Activated CD8-positive, alpha-beta memory T cell treated with anti-CD3 and anti-CD28 coated beads for 24 hours (primary cell): ENCODE measurements around the gene SIVA1.
"Not testable (repeated sequence)": the region's sequence is repeated elsewhere in the genome, so short reads cannot be mapped to it uniquely, and the experiment has no call there.

Experiments
- DNase-seq: peaks from one replicate; pipeline ENCODE4 v3.0.0-alpha.2; 2020

SIVA1 gene

DNA sequence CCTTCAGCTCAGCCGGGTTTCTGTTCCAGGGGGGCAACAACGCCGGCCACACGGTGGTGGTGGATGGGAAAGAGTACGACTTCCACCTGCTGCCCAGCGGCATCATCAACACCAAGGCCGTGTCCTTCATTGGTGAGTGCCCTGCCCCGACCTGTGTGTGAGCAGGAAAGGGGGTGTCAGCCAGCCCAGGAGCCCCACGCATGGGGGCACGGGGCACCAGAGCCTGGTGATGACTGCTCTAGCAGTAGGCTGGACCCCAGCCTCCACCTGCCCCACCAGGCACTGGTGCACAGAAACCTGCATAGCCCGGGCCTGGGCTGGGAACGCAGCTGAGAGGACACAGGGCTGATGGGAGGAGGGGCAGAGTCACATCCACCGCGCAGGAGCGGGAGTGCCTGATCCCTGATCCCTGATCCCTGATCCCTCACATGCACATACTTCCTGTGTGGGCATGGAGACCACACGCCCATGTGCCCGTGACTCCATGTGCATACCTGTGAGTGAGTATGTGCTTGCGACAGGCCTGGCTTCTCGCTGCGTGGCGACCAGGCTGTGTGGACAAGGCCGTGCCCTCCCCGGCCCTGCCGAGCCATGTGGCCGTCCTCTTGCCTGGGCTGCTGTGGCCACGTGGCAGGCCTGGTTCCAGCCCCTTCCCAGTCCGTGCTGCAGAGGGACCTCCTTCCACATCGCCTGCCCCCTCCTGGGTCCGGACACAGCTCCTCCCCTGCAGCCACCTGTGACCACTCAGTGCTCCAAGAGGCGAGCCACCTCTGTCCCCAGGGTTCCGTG, 17.8 kb upstream of the SIVA1 start:
- no peak for DNase-seq

DNA sequence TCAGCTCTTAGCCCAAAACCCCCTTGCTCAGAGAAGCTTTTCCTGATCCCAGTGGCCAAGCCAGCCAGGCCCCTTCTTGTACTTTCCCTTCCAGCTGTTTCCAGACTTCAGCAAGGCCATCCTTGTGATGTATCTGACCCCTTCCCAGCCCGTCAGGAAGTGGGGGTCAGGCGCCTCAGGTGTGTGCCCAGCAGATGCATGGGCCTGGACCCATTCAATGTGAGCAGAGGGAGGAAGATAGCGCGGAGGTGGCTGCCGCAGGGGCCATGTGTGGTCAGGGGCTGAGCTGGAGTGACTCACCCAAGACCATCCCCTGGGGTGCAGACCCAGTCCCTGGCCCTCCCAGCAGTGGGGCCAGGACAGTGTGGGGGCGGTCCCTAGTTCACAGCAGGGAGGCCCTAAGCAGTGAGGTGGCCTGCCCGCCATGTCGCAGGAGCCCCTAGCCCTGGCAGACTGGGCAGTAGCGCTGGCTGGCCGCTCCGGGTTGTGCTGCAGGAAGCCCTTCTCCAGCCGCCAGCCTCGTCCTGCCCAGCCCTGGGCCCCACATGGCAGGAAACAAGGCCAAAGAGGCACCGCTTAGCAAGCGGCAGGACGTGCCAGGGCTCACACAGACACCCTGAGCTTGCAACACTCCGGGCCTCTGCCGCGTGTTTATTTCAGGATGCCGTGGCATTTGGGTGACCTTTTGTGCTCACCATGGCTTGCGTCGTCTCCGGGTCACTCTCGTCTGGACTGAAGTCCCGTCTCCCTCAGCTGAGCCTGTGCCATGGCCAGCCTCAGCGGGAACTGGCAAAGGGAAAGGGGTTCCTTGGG, 16.9 kb upstream of the SIVA1 start:
- no peak for DNase-seq

DNA sequence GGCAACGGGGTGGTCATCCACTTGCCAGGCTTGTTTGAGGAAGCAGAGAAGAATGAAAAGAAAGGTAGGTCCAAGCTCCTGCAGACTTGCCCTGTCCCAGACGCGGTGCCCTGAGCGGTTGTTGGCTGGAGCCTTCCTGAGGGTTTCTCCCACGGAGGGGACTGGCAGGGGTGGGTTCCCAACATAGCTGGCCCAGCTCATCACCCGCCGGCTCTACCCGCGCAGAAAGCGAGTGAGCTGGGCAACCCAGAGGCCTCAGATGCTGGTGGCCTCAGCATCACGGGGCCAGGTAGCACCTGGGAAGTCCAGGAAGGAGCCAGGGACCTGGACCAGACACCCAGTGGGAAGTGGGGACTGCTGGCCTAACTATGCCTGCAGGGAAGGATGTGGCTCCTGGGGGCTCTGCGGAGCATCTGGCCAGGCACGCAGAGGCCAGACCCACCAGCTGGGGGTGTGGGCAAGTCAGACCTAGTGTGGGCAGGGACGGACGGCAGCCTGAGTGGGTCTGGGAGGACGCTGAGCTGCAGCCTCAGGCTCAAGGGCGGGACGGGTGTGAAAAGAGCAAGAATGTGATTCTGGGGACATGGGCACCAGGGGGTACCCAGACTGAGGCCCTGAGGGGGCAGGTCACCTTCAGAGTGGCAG, 14.4 kb upstream of the SIVA1 start:
- no peak for DNase-seq

DNA sequence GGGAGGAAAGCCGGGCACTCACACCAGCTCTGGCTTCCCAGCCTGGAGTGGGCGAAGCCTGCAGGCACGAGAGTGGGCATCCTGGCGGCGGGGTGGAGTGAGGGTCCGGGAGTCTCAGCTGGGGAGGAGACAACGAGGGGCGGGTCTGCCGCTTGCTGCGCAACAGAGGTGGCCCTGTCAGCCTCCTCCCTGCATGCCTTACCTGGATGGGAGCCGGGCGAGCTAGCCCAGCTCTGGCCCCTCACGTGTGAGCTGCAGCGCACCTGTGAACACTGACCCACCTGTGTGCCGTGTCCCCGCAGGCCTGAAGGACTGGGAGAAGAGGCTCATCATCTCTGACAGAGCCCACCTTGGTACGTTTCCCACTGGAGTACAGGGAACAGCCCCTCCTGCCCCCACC, 13.9 kb upstream of the SIVA1 start:
- DNase-seq: no peak

DNA sequence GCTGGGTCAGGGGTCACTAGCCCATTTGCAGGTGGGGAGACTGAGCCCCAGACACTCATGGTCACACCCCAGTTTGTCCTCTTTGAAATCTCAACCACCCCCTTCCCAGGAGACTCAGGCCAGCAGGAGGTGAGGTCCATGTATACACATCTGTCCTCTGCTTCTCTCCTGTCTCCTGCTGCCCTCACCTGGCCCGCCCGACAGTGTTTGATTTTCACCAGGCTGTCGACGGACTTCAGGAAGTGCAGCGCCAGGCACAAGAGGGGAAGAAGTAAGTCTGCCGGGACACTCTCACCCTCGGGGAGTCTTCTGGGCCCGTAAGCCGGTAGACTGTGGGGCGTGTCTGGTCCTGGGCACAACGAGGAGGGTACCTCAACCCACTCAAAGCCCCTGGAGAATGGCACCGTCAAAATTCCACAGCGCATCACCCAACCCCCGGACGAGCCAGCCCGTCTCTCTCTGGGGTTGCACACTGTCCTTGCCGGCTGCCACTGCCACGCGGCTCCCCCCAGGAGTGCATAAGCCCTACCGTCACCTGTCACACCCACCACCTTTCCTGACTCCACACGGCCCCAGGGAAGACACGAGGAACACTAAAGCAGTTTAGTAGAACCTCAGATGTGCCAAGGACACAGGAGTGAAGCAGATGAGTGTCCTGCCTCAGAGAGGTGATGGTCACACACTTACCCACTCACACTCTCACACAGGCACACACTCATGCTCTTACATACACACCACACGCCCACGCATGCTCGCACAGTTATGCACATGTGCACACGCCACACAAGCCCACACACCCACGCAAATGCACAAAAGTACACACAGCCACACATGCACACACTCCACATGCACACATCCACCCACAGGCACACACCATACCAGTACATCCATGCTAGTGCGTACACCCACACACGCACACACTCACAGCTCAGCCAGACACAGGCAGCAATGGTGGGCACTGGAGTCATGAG, 13.1 kb upstream of the SIVA1 start:
- DNase-seq: no peak

DNA sequence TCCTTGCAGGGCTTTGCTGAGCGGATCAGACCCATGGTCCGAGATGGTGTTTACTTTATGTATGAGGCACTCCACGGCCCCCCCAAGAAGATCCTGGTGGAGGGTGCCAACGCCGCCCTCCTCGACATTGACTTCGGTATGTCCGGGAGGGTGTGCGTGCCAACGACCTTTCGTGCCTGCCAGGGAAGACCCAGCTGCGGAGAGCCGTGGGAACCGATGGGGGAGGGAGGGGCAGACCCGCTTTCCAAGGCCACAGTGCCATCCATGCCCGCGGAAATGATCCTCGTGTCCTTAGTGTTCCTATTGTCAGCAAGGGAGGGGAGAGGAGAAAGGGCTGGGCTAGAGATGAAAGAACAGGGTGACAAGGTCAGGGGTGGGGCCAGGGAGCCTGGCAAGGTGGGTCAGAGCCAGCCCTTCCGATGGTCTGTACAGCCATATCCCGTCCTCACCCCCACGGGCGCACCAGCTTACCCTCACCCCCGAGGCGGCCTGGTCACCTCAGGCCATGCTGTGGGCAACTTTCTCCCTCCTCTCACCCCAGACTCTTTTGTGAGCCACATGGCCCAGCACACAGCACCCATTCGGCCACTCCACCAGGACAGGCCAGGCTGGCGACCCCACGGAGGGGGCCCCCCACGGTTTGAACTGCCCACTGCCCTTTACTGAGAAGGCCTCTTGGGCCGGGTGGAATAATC, 11.7 kb upstream of the SIVA1 start:
- DNase-seq: no peak

DNA sequence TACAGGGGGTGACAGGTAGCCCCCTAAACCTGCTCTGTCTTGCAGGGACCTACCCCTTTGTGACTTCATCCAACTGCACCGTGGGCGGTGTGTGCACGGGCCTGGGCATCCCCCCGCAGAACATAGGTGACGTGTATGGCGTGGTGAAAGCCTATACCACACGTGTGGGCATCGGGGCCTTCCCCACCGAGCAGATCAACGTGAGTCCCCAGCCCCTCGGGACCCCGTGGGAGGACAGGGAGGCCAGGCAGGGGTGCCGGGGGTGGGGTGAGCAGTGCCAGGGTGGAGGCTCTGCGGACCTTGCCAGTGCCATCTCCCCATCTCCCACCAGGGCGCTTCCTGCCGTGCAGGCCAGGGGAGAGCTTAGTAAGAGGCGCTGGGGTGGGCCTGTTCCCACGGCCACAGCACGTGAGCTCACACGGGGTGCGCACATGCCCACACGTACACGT, 11.1 kb upstream of the SIVA1 start:
- no peak for DNase-seq

DNA sequence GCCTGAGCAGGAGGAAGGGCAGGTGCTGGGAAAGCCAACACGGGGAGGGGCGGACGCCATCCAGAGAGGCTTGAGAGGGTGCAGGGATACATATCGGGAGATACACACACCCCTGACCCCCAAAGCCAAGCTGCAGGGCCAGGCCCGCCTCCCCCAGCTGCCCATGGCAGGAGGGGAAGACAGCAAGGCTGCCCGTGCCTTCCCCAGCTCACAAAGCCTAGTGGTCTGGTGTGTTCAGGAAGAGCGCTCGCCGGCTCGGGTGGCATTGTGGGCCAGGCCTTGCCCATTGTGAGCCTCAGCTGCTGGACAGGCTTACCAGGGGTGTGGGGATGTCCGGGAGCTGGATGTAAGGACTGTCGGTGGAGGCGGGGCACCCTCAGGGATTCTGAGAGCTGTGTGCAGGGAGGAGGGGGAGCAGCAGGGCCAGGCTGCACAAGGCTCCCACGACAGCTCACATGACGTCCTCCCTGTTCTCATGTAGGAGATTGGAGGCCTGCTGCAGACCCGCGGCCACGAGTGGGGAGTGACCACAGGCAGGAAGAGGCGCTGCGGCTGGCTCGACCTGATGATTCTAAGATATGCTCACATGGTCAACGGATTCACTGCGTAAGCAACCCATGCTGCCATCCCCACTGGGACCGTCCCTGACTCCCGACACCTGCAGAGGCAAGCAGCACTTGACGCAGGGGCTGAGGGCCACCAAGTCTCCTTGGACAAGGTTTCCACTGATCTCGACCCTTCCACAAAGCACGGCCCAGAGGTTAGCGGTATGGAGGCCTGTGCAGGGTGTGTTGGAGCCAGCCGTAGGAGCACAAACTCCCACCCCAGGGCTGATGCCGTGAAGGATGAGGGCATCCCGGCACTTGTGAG, 10.1 kb upstream of the SIVA1 start:
- no peak for DNase-seq

DNA sequence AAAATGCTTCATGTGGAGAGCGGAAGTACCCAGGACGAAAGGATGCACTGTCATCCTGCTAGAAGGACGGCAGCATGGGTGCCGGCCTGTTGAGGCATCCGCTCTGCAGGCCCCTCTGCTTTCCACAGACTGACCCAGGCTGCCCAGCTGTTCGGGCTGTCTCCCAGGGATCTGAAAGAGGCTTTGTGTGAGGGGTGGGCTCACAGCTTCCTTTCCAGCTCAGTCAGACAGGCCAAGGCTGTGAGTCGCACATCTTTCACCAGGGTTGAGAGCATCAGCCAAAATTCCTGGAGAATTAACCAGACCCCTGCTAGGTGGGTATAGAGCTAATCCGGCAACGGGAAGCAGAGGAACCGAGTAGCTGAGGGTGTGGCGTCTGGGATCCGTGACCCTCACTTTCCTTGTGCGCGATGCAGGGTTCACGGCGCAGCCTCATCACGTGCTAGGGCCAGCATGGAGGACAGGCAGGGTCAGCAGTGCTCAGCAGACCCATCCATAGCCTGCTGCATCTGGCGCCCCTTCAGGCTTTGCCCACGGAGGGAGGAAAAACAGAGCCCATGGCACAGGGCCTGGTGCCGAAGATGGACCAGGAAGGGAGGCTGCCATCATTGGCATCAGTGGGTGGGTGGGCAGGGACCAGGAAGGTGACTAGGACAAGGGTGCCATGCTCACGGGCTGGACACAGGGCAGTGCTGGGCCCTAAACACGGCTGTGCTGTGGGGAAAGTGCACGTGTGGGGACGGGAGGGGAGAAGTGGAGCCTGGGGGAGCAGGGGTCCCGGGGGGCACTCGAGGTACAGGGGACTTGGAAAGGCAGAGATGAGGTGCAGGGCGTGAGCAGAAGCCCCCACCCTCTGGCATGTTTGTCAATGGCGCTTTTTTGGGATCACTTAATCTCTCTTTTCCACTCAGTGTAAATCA, 9.2 kb upstream of the SIVA1 start:
- no peak for DNase-seq

DNA sequence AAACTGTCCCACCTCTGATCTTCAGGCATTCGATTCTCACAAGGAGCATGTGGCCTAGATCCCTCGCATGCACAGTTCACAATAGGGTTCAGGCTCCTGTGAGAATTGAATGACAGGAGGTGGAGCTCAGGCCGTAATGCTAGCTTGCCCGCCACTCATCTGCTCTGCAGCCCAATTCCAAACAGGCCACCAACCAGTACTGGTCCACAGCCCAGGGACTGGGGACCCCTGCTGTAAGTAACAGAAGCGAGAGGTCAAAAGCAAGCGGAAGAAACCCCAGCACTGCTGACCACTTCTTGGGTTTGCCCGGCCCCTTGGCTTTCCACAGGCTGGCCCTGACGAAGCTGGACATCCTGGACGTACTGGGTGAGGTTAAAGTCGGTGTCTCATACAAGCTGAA, 8.5 kb upstream of the SIVA1 start:
- DNase-seq: no peak

DNA sequence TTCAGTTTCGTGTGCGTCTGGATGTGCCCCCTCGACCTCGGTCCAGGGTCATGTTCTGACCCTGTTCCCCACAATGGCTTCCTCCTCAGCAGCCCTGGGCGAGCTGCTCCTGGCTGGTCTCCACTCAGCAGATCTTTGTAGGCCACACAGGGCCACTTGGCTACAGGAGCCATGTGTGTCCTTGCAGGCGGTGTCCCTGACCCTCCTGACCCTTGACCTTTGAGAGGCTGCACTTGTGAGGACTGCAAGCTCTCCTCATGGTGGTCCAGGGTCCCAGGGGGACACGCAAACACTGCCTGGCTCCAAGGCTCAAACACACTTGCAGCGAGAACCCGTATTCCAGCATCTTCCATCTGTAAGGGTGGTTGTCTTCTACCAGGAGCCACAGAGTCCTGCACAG, 7.5 kb upstream of the SIVA1 start:
- DNase-seq: no peak

DNA sequence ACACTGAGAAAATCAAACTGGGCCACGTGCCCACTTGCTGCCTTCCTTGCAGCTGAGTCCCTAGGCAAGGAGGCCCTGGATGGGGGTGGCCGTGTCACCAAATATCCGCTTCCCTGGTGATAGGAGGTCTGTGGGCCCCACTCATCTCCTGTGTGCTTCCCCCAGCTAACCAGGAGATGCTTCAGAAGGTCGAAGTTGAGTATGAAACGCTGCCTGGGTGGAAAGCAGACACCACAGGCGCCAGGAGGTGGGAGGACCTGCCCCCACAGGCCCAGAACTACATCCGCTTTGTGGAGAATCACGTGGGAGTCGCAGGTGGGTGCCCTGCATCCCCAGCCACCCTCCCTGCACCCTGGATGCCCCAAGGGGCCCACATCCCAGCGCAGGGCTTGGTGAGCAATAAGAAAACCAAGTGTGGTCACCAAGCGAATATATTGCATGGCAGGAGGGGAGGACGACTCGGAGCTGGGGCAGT, 6.8 kb upstream of the SIVA1 start:
- DNase-seq: no peak

DNA sequence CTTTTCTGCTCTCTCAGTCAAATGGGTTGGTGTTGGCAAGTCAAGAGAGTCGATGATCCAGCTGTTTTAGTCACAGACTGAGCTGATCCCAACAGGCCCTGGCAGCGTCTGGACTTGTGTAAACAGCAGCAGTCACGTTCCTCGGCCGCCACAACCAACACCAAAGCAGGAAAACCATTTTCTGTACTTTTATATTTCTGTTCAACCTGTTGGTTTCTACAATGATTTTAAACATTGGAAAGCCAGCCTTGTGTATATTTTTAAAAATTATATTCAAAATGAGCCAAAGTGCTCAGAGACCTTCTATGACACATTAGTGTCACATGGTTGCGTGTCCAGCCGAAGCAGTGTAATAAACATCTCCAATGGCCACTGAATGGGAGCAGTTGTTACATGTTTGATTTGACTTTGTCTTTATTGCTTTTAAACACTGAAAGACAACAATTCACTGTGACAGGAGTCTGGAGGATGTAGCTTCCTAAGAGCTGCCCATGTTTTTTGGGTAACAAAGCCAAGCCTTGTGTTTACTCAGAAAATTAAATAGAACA, 5.9 kb upstream of the SIVA1 start:
- DNase-seq: no peak

DNA sequence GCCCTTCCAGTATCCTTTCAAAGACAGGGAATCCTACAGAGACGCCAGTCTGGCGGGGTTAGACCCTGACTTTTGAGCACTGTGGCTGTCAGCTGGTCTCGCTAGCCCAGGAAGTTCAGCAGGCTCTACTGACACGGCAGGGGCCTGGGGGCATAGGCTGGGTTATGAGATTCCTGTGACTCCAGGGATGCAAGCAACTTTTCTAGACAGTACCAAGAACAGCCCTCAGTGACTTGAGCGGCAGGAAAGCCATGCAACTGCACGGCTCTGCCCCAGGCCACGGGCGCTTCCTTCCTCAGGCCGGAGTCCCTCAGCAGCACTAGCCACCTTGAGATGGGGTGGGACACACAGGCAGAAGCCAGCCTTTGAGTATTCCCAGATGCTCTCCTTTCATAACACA, 5.1 kb upstream of the SIVA1 start:
- no peak for DNase-seq

DNA sequence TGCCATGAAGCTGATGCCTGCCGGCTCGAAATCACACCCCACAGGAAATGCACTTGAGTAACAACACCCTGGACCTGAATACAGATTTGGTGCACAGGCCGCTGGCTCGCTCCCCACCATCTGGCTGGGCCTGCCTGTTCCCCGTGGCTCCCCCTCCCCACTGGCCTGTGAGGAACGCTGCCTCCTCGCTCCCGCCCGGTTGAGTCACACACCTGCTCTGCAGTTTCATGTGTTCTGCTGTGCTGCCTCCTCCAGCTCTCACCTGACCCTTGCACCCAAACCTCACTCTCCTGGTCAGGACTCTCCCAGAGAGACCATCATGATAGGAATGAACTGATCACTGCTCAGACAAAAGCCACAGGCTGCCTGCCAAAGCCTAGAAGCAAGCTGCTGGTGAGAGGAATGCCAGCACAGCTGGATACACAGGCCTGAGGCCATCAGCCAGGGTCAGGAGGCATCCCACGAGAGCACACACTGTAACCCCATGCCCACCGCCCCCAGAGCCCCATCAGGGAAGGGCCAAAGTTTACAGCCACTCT, 3.8 kb upstream of the SIVA1 start:
- no peak for DNase-seq

DNA sequence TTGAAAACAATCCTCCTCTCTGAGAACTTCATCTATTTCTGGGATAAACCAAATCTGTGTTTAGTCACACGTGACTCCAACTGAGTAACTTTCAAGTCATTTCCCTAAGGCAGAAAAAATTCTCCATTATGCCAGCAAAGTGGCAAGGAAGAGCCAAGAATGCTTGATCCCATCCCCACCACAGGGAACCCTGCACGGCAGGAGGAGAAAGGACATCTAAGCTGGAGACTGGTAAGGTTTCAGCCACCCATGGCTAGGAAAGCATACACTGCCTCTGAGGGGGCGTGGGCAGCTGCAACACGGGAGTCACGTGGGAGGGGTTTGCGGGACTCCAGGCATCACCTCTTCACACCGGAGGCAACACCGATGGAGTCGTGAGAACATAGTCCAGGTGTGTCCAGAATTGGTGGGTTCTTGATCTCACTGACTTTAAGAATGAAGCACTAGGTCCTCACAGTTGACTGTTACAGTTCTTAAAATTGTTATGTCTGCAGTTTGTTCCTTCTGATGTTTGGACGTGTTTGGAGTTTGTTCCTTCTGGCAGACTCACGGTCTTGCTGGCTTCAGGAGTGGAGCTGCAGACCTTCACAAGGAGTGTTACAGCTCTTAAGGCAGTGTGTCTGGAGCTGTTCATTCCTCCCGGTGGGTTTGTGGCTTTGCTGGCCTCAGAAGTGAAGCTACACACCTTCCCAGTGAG, 2.7 kb upstream of the SIVA1 start:
- no peak for DNase-seq

DNA sequence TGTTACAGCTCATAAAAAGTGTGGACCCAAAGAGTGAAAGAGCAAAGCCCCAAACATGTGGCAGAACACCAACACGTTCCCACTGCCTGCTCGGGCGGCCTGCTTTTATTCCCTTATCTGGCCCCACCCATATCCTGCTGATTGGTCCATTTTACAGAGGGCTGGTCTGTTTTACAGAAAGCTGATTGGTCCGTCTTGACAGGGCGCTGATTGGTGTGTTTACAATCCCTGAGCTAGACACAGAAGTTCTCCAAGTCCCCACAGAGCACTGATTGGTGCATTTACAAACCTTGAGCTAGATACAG, 2.2 kb upstream of the SIVA1 start:
- DNase-seq: not testable (repeated sequence)
